ENCODE results near the gene RPRD1B. TPM values are rescaled to one million over a fixed set of nuclear protein-coding genes. Genes with fewer than 3 reads are reported as not detected.

The RPRD1B gene
- total and polyA plus RNA-seq, 2 of the 8 experiments (the other 6 are each of a cell fraction or from before 2014, with no cell fraction given): 10.3 to 20.9 TPM

GRCh38 chr20:38079353-38079752 is 45.8 kb downstream of the RPRD1B start:
- Histone ChIP-seq H3K18ac (ENCODE audit: extremely low read depth, low read length) (no peak overlapping the region), H2AK5ac (ENCODE audit: low read depth, low read length) (no peak overlapping the region), H4K8ac (ENCODE audit: extremely low read depth, insufficient read depth, low read length) (no peak overlapping the region), H4K5ac (ENCODE audit: insufficient read length, low read depth, low read length) (no peak overlapping the region), H3K4ac (replicated peaks; ENCODE audit: insufficient read length, low read depth, low read length) (no peak overlapping the region), H3K9ac (replicated peaks in 1 of 4; ENCODE audit: extremely low read depth in 1 of 4, low read depth in 3 of 4, low read length in 3 of 4) (no peak overlapping the region), H3K14ac (ENCODE audit: insufficient read length) (no peak overlapping the region), H2BK12ac (ENCODE audit: low read depth, low read length) (no peak overlapping the region), H3K27ac (ENCODE audit: low read depth, low read length) (no peak overlapping the region), H3K56ac (replicated peaks; ENCODE audit: insufficient read length, low read depth, low read length) (no peak overlapping the region), H3K79me2 (ENCODE audit: control insufficient read depth in 1 of 2, insufficient read depth in 2 of 2, low read length in 2 of 2) (peaks cover 0 to 43% of the 10 kb centered on the region in 2 experiments; a peak in 2 of 4 replicates), H2BK5ac (ENCODE audit: low read depth, low read length) (no peak overlapping the region), H3K23me2 (ENCODE audit: low read depth, low read length) (no peaks in the 10 kb centered on the region), H3K36me3 (ENCODE audit: control insufficient read depth in 2 of 4, insufficient read depth in 4 of 4, low read length in 3 of 4) (peaks cover 0 to 17% (median 1%) of the 10 kb centered on the region in 4 experiments; a peak in 3 of 8 replicates), H2AFZ (ENCODE audit: low read length) (no peak overlapping the region), H4K20me1 (replicated peaks in 1 of 2; ENCODE audit: control insufficient read depth in 1 of 2, insufficient read depth in 2 of 2, low read length in 2 of 2) (peaks cover 0 to 3% of the 10 kb centered on the region in 2 experiments), H3K4me3 (ENCODE audit: extremely low read depth in 1 of 4, insufficient read depth in 2 of 4, low read depth in 3 of 4, low read length in 4 of 4) (no peak overlapping the region), H2BK15ac (ENCODE audit: low read length) (no peak overlapping the region), H3K27me3 (replicated peaks in 1 of 4; ENCODE audit: control insufficient read depth in 3 of 4, extremely low read depth in 1 of 4, insufficient read depth in 3 of 4, low read length in 3 of 4) (no peaks in the 10 kb centered on the region), H3K4me1 (replicated peaks in 1 of 4; ENCODE audit: control insufficient read depth in 3 of 4, insufficient read depth in 4 of 4, low read length in 3 of 4) (0 out of 7 replicates have a peak, but pooled peaks cover 0 to 2% (median 0%) of the 10 kb centered on the region in 4 experiments), H3K23ac (ENCODE audit: insufficient read length) (no peak overlapping the region), H3K79me1 (ENCODE audit: low read depth, low read length) (peaks cover 8% of the 10 kb centered on the region), H2BK120ac (replicated peaks; ENCODE audit: low read depth, low read length) (no peak overlapping the region), H4K91ac (replicated peaks; ENCODE audit: insufficient read length, low read length) (no peak overlapping the region), H3K4me2 (ENCODE audit: insufficient read depth in 1 of 2, low read depth in 2 of 2, low read length in 2 of 2) (no peak overlapping the region), H2BK20ac (ENCODE audit: low read length) (no peak overlapping the region), H3K9me3 (ENCODE audit: insufficient read depth in 2 of 2, low read depth in 1 of 2, low read length in 1 of 2) (no peaks in the 10 kb centered on the region)
- 93% methylated on average over 3 of the region's 3 CpGs; no CpG with 5 or more reads in 1 of the 2 experiments for WGBS, 2 experiments (ENCODE audit: extremely low coverage in 1 of 2, insufficient coverage in 1 of 2, insufficient read length in 1 of 2, insufficient replicate concordance in 2 of 2, low coverage in 1 of 2, low lambda C conversion rate in 2 of 2, missing lambda C conversion rate in 1 of 2)
- no peak for DNase-seq (ENCODE audit: low read depth in 1 of 2, low spot score in 2 of 2)
- CTCF ChIA-PET (ENCODE audit: partially characterized antibody): interaction anchor here (0.6 to 1.6 kb wide), 4 partner anchors 9 to 144 kb away, joined by 3 to 5 read pairs (median 4); no protein-coding TSS in a partner anchor
- POLR2A ChIA-PET (ENCODE audit: partially characterized antibody): no interaction called here
- no peak for FAIRE-seq
- TF ChIP-seq, protein P1, sequence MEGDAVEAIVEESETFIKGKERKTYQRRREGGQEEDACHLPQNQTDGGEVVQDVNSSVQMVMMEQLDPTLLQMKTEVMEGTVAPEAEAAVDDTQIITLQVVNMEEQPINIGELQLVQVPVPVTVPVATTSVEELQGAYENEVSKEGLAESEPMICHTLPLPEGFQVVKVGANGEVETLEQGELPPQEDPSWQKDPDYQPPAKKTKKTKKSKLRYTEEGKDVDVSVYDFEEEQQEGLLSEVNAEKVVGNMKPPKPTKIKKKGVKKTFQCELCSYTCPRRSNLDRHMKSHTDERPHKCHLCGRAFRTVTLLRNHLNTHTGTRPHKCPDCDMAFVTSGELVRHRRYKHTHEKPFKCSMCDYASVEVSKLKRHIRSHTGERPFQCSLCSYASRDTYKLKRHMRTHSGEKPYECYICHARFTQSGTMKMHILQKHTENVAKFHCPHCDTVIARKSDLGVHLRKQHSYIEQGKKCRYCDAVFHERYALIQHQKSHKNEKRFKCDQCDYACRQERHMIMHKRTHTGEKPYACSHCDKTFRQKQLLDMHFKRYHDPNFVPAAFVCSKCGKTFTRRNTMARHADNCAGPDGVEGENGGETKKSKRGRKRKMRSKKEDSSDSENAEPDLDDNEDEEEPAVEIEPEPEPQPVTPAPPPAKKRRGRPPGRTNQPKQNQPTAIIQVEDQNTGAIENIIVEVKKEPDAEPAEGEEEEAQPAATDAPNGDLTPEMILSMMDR (IDR thresholded peaks at IDR 0.05; ENCODE audit: control extremely low read depth in 1 of 3, insufficient read depth in 1 of 3, low read depth in 1 of 3, low read length in 3 of 3): no peak
- TF ChIP-seq BCL11A (IDR thresholded peaks at IDR 0.05; ENCODE audit: low read depth in 2 of 2, low read length in 2 of 2): no peak
- TF ChIP-seq CBX8 (IDR thresholded peaks at IDR 0.05; ENCODE audit: borderline replicate concordance, low read depth, low read length): no peak
- no peak for TF ChIP-seq TAF7 (optimal IDR thresholded peaks at IDR 0.05; ENCODE audit: borderline replicate concordance, low read depth, low read length)
- TF ChIP-seq HDAC6 (IDR thresholded peaks at IDR 0.05; ENCODE audit: low read depth, low read length): no peak
- TF ChIP-seq USF2 (IDR thresholded peaks at IDR 0.05; ENCODE audit: low read length): no peak
- no peak for TF ChIP-seq TCF12 (IDR thresholded peaks at IDR 0.05; ENCODE audit: low read depth, low read length)
- TF ChIP-seq BRCA1 (IDR thresholded peaks at IDR 0.05; ENCODE audit: low read depth, low read length): no peak
- TF ChIP-seq SIN3A (conservative IDR thresholded peaks at IDR 0.05 in 1 of 2, IDR thresholded peaks at IDR 0.05 in 1 of 2; ENCODE audit: low read depth in 1 of 2, low read length in 2 of 2): no peak
- no peak for TF ChIP-seq SRF (IDR thresholded peaks at IDR 0.05; ENCODE audit: low read depth, low read length)
